ENCODE measurements around the gene CAMTA1.
"Not testable (repeated sequence)": the region's sequence is repeated elsewhere in the genome, so short reads cannot be mapped to it uniquely, and the experiment has no call there.

The CAMTA1 gene

DNA sequence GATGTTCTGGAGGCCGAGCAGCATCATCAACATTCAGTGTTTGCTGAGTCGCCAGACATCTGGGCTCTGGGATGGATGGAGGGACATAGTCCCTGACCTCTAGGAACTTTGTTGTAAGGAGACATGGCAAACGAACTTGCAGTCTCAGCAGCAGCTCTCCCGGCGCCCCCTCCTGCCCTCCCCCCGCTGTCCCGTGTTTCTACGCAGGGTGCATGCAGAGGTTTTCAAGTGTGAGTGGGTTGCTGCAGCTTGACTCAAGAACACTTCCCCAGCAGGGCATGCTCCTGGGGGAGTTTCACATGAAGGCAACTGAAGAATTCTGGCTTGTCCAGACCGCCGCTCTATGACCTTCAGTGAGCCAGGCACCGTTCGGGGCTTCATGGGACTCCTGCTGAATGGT lies 121.9 kb downstream of the CAMTA1 start:
- no peak for DNase-seq (ENCODE audit: low read depth)

DNA sequence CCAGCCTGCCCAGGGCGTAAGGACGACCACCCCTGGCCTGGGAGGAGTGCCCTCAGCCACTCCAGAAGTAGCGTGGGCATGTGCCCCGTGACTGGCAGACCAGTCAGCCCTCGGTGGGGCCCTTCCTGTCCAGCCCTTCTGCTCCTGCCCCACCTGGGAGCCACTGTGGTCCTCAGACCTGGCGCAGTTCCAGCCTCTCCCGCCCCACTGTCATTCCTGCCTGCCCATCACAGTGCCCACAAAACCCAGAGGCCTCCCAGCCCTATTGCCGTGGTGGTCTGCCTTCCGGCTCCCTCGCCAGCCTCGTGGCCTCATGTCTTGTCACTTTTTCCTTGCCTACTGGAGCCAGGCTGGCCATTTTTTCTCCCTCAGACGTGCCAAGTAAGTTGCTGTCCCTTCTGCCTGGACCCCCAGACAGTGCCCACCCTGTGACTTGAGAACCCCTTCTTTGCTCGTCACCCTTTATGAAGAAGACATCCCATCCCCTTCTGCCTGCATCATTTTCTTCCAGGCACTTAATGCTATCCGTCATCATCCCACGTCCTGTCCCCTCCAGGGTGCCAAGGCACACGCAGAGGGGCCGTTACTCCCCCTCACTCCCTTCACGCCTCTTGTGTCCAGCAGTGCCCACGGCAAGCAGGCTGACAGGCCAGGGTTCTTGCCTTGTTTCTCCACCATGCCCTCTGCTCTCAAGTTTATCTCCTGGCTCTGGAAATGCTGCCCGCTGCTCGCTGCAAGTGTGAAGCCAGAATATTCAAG lies 122.6 kb downstream of the CAMTA1 start:
- no peak for DNase-seq (ENCODE audit: low read depth)

DNA sequence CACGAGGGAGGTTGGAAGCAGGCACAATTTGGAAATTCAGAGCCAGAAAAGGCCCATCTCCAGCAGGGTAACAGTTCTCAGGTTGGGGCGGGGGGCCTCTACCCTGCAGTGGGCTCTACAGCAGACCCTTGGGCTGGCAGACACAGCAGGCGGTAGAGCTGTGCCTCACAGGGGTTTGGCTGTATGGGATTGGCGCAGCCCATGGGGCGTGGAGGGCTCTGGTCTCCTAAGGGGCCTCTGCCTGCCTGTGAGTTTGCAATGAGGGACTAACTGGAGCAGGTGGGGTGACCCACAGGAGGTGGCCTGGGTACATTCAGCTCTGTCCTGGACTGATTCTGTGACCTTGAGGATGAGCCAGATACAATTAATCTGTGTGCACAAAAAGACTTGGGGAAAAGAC lies 124.1 kb downstream of the CAMTA1 start:
- DNase-seq (ENCODE audit: low read depth), result no peak

- DNase-seq (ENCODE audit: low read depth), result no peak
These were observed 124.6 kb downstream of the CAMTA1 start for GRCh38 chr1:6909857-6910256.

DNA sequence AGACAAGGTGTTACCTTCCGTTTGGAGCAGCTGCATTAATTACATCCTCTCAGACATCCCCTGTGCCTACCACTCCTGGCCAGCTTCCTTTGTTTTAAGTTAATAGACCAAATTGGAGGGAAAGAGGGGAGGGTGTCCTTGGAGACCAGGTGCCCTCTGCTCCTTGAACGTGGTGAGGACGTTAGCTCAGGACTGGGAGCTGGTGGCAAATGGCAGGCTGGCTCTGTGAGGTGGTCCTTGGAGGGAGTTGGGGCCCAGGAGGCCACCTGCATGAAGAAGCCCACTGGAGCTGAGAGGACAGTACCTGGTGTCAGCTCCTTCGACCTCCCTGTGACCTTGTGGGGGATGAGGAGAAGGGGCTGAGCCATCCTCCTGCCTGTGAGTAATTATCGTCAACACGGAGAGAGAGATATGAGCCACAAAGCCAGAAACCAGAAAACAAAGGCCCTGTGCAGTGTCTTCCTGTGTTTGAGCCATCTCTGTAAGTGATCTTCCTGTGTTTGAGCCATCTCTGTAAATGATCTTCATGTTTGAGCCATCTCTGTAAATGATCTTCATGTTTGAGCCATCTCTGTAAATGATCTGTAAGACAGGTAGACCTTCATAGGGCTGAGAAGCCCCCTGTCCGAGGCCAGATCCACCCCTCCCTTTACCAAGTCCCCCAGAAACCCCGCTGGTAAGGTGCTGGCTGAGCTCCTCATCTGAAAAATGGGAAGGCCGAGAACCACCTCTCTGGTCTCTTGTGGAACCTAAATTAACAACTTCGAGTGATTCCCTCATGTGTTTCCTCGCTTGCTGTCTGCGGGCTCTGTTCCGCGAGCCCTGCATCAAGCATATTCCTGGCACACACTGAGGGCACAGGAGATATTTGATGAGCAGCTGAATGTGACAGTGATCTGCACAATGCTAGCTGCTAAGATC lies 126.0 kb downstream of the CAMTA1 start:
- no peak for DNase-seq (ENCODE audit: low read depth)

DNA sequence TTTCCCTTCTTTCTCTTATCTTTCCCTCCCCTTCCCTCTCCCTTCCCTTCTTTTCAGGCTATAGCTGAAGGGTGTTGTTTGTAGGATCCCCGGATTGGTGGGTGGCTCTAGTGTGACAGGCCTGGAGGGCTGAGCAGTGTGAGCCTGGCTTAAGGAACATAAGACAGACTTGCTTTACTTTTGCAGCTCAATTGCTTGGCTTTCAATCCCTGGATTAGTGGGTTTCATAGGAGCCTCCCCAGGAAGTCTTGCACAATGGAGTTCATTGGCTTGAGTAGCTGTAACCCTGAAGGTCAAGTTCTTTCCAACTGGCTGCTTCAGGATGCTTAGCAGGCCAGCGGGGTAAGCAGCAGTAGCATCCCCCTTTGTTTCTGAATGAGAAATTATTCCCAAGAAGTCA lies 126.7 kb downstream of the CAMTA1 start:
- no peak for DNase-seq (ENCODE audit: low read depth)

DNA sequence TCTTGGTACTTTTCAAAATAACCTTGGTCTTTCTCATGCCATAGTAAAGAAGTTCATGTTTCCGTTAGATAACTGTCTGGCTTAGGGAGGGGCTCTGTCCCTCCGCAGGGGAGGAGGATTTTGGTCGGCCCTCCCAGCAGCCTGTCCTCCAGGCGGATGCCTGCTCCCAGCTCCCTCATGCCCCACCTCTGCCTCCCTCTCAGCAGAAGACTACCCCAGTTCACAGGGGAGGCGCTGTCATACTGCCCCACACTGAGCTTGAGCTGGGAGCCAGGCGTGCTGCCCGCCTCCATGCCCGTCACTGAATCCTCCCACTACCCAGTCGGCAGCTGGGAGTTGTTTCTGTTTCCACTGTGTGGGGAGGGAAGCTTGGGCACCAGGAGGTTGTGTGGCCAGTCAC lies 127.3 kb downstream of the CAMTA1 start:
- DNase-seq (ENCODE audit: low read depth), result no peak

- no peak for DNase-seq (ENCODE audit: low read depth)
These were observed 127.8 kb downstream of the CAMTA1 start for GRCh38 chr1:6913086-6913485.

GRCh38 chr1:6914706-6915105 lies 129.5 kb downstream of the CAMTA1 start:
- no peak for DNase-seq (ENCODE audit: low read depth)

GRCh38 chr1:6915999-6916565 lies 130.8 kb downstream of the CAMTA1 start:
- no peak for DNase-seq (ENCODE audit: low read depth)

DNA sequence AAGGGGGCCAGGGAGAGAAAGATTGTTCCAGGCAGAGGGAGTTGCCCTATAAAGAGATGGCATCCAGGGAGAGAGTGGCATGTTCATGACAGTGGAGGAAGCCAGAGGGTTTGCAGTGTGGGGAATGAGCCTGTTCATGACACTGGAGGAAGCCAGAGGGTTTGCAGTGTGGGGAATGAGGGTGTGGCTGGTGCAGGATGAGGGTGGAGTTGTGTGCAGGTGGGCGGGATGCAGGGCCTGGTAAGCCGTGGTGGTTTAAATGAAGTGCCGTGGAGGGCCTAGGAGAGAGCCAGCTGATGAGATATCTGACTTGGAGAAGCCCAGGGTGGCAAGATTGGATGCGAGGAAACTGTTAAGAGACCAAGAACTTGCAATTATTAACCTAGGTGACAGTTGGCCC lies 131.8 kb downstream of the CAMTA1 start:
- no peak for DNase-seq (ENCODE audit: low read depth)

GRCh38 chr1:6918186-6918924 lies 133.1 kb downstream of the CAMTA1 start:
- no peak for DNase-seq (ENCODE audit: low read depth)

- no peak for DNase-seq (ENCODE audit: low read depth)
These were observed 133.8 kb downstream of the CAMTA1 start for GRCh38 chr1:6918925-6919511.

GRCh38 chr1:6921506-6921905 lies 136.3 kb downstream of the CAMTA1 start:
- DNase-seq (ENCODE audit: low read depth), result not testable (repeated sequence)

- no peak for DNase-seq (ENCODE audit: low read depth)
These were observed 137.1 kb downstream of the CAMTA1 start for GRCh38 chr1:6922096-6922931.

- DNase-seq (ENCODE audit: low read depth), result no peak
These were observed 137.8 kb downstream of the CAMTA1 start for GRCh38 chr1:6923012-6923411.

DNA sequence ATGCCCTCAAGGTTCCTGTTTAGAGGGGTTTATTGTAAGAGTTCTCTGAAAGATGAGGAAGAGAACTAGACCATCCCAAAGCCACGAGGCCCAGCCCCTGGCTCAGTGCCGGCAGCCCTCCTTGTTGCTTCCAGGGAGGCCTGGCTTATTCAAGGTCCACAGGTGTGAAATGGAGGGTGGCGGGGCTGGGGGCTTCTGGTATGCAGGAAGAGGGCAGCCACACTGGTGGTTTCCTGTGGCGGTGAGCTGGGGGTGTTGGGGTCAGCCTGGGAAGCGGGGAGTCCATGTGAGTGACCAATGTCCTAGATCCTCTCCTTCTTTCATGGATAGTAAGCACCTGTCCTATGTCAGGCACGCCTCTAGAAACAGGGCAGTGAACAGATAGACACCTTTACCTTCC lies 138.2 kb downstream of the CAMTA1 start:
- DNase-seq (ENCODE audit: low read depth), result no peak

DNA sequence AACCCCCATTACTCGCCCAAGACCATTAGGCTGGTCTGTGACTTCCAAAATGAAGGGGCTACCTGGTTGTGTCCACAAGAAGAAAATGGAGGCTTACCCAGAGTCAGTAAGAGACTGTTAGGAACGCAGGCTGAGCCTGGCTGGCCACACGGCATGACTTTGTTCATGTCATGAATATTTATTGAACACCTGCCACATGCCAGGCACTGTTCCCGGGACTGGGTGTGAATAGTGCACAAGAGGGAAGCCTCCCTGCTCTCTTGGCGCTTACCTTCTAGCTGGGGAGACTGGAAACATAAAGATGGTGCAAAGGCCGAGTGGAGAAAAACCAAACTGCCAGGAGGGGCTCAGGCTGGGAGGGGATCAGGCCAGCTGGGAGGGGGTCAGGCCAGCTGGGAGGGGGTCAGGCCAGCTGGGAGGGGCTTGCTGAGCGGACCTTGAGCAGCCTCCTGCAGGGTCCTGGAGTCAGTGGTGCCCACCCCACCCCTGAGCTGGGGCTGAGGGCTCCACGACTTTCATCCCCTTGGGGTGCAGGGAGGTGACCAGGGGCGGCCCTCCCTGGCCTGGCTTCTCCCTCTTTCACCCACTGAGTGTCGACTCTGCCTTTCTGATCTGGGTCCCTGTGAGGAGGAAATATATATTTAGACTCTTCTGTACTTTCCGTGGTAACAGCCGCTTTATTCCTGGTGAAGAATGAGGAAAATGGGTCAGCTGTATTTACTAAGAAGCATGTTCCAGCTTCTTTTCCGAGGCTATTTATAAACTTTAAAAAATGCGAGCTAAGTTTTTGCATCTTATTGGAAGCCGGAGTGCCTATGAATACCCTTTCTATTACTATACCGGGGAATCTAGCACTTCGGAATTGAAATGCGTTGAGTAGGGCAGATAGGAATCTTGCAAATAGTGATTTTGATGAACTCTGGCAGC lies 139.0 kb downstream of the CAMTA1 start:
- DNase-seq (ENCODE audit: low read depth), result no peak

- no peak for DNase-seq (ENCODE audit: low read depth)
These were observed 139.6 kb downstream of the CAMTA1 start for GRCh38 chr1:6924891-6925290.

DNA sequence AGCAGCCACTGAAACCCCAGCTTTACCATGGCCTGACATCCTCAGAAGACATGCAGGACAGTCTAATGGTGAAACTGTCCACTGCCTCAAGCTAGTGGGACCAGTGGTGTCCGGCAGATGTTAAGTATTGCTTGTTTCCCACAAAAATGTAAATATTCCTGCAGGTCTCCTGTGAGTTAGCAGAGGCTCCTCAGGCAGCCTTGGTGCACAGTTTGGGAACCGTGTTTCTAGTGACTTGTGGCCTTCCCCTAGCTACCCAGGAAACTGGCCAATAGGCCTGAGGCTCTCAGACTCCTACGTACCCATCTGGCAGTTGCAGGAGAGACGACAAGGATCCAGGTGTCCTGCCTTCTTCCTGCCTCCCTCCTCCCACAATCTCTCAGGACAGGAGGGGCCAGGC lies 142.4 kb downstream of the CAMTA1 start:
- DNase-seq (ENCODE audit: low read depth), result no peak

All from stimulated activated CD8-positive, alpha-beta memory T cell treated with anti-CD3 and anti-CD28 coated beads, Interleukin-12 subunit alpha, Interleukin-12 subunit beta, amount 100 ng/mL, for 1 hour (primary cell).